GM15510 (cell line): Measurements from ENCODE around the gene ALB.

Experiments
- POLR2A ChIP-seq: IDR thresholded peaks from 3 replicates; pipeline ENCODE4 v1.6.1; 2011; ENCODE audit warnings: borderline replicate concordance; ENCODE audit not compliant: insufficient read length; ENCODE audit errors: extremely low read depth

Gene ALB

GRCh38 chr4:73404042-73404441 lies at the start of gene ALB:
Gene ALB (plus strand): TSS chr4:73404287. CDS start chr4:73404328, 41 bp downstream.
- no peak for TF ChIP-seq POLR2A

- no peak for TF ChIP-seq POLR2A
These were observed 28.8 kb upstream of the ALB start for GRCh38 chr4:73375328-73375741.

GRCh38 chr4:73376251-73376650 lies 27.8 kb upstream of the ALB start:
- no peak for TF ChIP-seq POLR2A

GRCh38 chr4:73376976-73377375 lies 27.1 kb upstream of the ALB start:
- TF ChIP-seq POLR2A, result no peak

- TF ChIP-seq POLR2A, result no peak
These were observed 25.2 kb upstream of the ALB start for GRCh38 chr4:73378887-73379286.

- TF ChIP-seq POLR2A, result no peak
These were observed 24.1 kb upstream of the ALB start for GRCh38 chr4:73379946-73380345.

- no peak for TF ChIP-seq POLR2A
These were observed 22.9 kb upstream of the ALB start for GRCh38 chr4:73381214-73381613.

GRCh38 chr4:73383452-73383851 lies 20.6 kb upstream of the ALB start:
- TF ChIP-seq POLR2A, result no peak

- no peak for TF ChIP-seq POLR2A
These were observed 16.5 kb upstream of the ALB start for GRCh38 chr4:73387552-73387951.

GRCh38 chr4:73388887-73389286 lies 15.2 kb upstream of the ALB start:
- TF ChIP-seq POLR2A, result no peak

- TF ChIP-seq POLR2A, result no peak
These were observed 12.3 kb upstream of the ALB start for GRCh38 chr4:73391774-73392173.

- TF ChIP-seq POLR2A, result no peak
These were observed 11.2 kb upstream of the ALB start for GRCh38 chr4:73392936-73393335.

GRCh38 chr4:73396304-73396703 lies 7.8 kb upstream of the ALB start:
- no peak for TF ChIP-seq POLR2A

GRCh38 chr4:73396993-73397972 lies 6.8 kb upstream of the ALB start:
- TF ChIP-seq POLR2A, result no peak

GRCh38 chr4:73401412-73401811 lies 2.7 kb upstream of the ALB start:
- no peak for TF ChIP-seq POLR2A

GRCh38 chr4:73404457-73404856 lies 370 bp downstream of the ALB start:
- no peak for TF ChIP-seq POLR2A
